Body of pancreas (tissue), 4 donors: ENCODE measurements around the gene TPO. TPM values are rescaled to one million over a fixed set of nuclear protein-coding genes. Genes with fewer than 3 reads are reported as not detected.
"Not testable (repeated sequence)": the region's sequence is repeated elsewhere in the genome, so short reads cannot be mapped to it uniquely, and the experiment has no call there.

Experiments used
- ATAC-seq: fragments of 150-250 bp; one replicate; pipeline ENCODE4 v1.9.1; 2016
- DNase-seq, 4 donors: peaks; one replicate each; pipeline ENCODE4 v3.0.0-alpha.2; 2019
- H3K27ac ChIP-seq, 4 donors: fragments of 200-600 bp; sonication (generic); 1 replicate in 3 of 4; 2 replicates in 1 of 4; pipeline versions ENCODE4 v1.5.1 to v1.6.1; 2016 to 2019; ENCODE audit warnings: mild to moderate bottlenecking in 1 of 4, mixed read lengths in 1 of 4, moderate library complexity in 1 of 4
- H3K27me3 ChIP-seq, 2 donors: fragments of 200-600 bp; sonication (generic); one replicate each; pipeline ENCODE4 v1.6.0; 2016; ENCODE audit warnings: mild to moderate bottlenecking in 1 of 2
- H3K36me3 ChIP-seq, 2 donors: fragments of 200-600 bp; sonication (generic); replicated peaks in 1 of 2; 2 replicates each; pipeline ENCODE4 v1.5.1; 2016; ENCODE audit warnings: low read depth in 2 of 2; ENCODE audit not compliant: insufficient read depth in 1 of 2
- H3K4me1 ChIP-seq: fragments of 200-600 bp; sonication (generic); one replicate; pipeline ENCODE4 v1.6.0; 2016
- H3K4me3 ChIP-seq, 2 donors: fragments of 200-600 bp; sonication (generic); 1 replicate in 1 of 2; 2 replicates in 1 of 2; pipeline ENCODE4 v1.5.1; 2016 to 2019
- H3K9me3 ChIP-seq, 3 donors: fragments of 200-600 bp; sonication (generic); 1 replicate in 2 of 3; 2 replicates in 1 of 3; pipeline ENCODE4 v1.5.1; 2016
- CTCF ChIP-seq, 7 experiments: fragments of 450-650 bp in 4 of 7; fragments of 200-600 bp in 3 of 7; sonication (generic) in 3 of 7; IDR thresholded peaks; one replicate each; pipeline ENCODE4 v1.5.1; 2016 to 2019; ENCODE audit warnings: antibody characterized with exemption in 7 of 7
- POLR2A ChIP-seq, 3 donors: fragments of 450-650 bp; IDR thresholded peaks; one replicate each; pipeline ENCODE4 v1.6.1; 2016; ENCODE audit warnings: antibody characterized with exemption in 3 of 3, mild to moderate bottlenecking in 2 of 3
- WGBS, 2 donors: methylation state at CpG; one replicate each; pipeline ENCODE4 v1.1.5; 2017; 5-methylcytosine and 5-hydroxymethylcytosine counted together
- intact Hi-C: fragments of 100-400 bp; cut with DNase I; formaldehyde crosslinking; loops from one replicate; pipeline ENCODE4 v1.15.1; 2023
- total RNA-seq, 2 donors: library from RNA; depleted of rRNA; stranded (reverse); fragments of >200 nt; gene quantifications; one replicate each; pipeline ENCODE4 v1.1.0, GENCODE V29; 2016

TPO gene
- total RNA-seq, 2 donors from 2014 or later, result 1.0 to 4.3 TPM

- DNase-seq (no peak), ATAC-seq (no peak)
- Histone ChIP-seq H3K27me3 (no peaks in the 10 kb centered on the region), H3K36me3 (no peaks in the 10 kb centered on the region), H3K27ac (no peak overlapping the region), H3K4me1 (no peaks in the 10 kb centered on the region), H3K4me3 (no peak overlapping the region), H3K9me3 (no peaks in the 10 kb centered on the region)
- TF ChIP-seq POLR2A (IDR thresholded peaks at IDR 0.05), result no peak
- no peak for TF ChIP-seq CTCF (IDR thresholded peaks at IDR 0.05)
- 60 to 66% methylated on average over 3 to 7 of the region's 8 CpGs for WGBS, 2 donors
- intact Hi-C loops, result no loop called here
Observed at GRCh38 chr2:1515073-1515430, 101.8 kb downstream of the TPO start.

GRCh38 chr2:1515986-1516797 lies 102.9 kb downstream of the TPO start:
- no peaks in the 10 kb centered on the region for H3K4me1 ChIP-seq
- H3K9me3 ChIP-seq, result no peaks in the 10 kb centered on the region
- H3K27ac ChIP-seq, result no peak overlapping the region
- WGBS, 2 donors, result 74 to 82% methylated on average over 20 to 23 of the region's 23 CpGs
- no peak for ATAC-seq
- DNase-seq, result no peak
- H3K27me3 ChIP-seq, result no peaks in the 10 kb centered on the region
- H3K36me3 ChIP-seq, result no peaks in the 10 kb centered on the region
- intact Hi-C loops, result no loop called here
- TF ChIP-seq CTCF (IDR thresholded peaks at IDR 0.05) (no peak), POLR2A (IDR thresholded peaks at IDR 0.05) (no peak)
- H3K4me3 ChIP-seq, result no peak overlapping the region

- no peak for ATAC-seq
- Histone ChIP-seq H3K27me3 (no peaks in the 10 kb centered on the region), H3K36me3 (no peaks in the 10 kb centered on the region), H3K27ac (no peak overlapping the region), H3K9me3 (no peaks in the 10 kb centered on the region), H3K4me1 (no peaks in the 10 kb centered on the region), H3K4me3 (no peak overlapping the region)
- DNase-seq, result no peak
- TF ChIP-seq POLR2A (IDR thresholded peaks at IDR 0.05) (no peak), CTCF (IDR thresholded peaks at IDR 0.05) (no peak)
- WGBS, 2 donors, result 83 to 95% methylated on average over 5 to 7 of the region's 7 CpGs
- intact Hi-C loops, result no loop called here
Observed at GRCh38 chr2:1516798-1517060, 103.5 kb downstream of the TPO start.

GRCh38 chr2:1517291-1517690 lies 104.0 kb downstream of the TPO start:
- H3K9me3 ChIP-seq, intact Hi-C loops, H3K4me3 ChIP-seq, H3K27me3 ChIP-seq, ATAC-seq, DNase-seq, H3K27ac ChIP-seq, H3K36me3 ChIP-seq, H3K4me1 ChIP-seq: not testable (repeated sequence)
- 80 to 90% methylated on average over 5 of the region's 5 CpGs for WGBS, 2 donors

- Histone ChIP-seq H3K4me3 (no peak overlapping the region), H3K36me3 (no peaks in the 10 kb centered on the region), H3K27ac (no peak overlapping the region), H3K27me3 (no peaks in the 10 kb centered on the region), H3K4me1 (no peaks in the 10 kb centered on the region), H3K9me3 (no peaks in the 10 kb centered on the region)
- WGBS, 2 donors, result 89 to 95% methylated on average over 5 of the region's 5 CpGs
- DNase-seq (no peak), ATAC-seq (no peak)
- intact Hi-C loops, result no loop called here
- TF ChIP-seq CTCF (IDR thresholded peaks at IDR 0.05), result no peak
- no peak for TF ChIP-seq POLR2A (IDR thresholded peaks at IDR 0.05)
Observed at GRCh38 chr2:1517786-1518185, 104.5 kb downstream of the TPO start.
